ENCODE results near the gene METAP1.
"Not testable (repeated sequence)": the region's sequence is repeated elsewhere in the genome, so short reads cannot be mapped to it uniquely, and the experiment has no call there.

METAP1 gene

DNA sequence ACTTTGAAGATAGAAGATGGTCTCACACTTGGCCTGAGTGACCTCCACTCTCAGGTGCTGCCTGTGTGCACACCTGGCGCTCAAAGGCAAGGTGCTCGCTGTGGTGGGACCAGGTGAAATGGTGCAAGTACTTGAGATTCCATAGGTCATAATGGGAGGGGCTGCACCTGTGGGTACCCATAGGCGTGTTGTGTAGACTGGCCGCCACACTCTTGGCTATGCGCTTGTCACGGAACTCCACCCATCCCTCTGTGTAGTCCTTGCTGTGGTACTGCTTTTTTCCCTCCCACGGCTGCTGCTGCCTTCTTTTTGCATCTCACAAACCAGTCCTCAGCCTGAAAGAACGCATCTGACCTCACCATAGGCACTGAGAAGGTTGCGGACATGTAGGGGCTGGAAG lies 27.0 kb downstream of the METAP1 start:
- no peak for DNase-seq
- H3K4me1 ChIP-seq (ENCODE audit: low read length) = no peaks in the 10 kb centered on the region
- no peaks in the 10 kb centered on the region for H3K9me2 ChIP-seq (replicated peaks; ENCODE audit: insufficient read depth, low read length)
- H3K4me2 ChIP-seq (ENCODE audit: low read depth, low read length) = no peak overlapping the region
- H3K36me3 ChIP-seq (replicated peaks; ENCODE audit: insufficient read depth, low read length) = no peaks in the 10 kb centered on the region
- H3K27ac ChIP-seq (ENCODE audit: low read length) = no peak overlapping the region
- H3K79me2 ChIP-seq (ENCODE audit: low read length) = peaks cover 99% of the 10 kb centered on the region
- H3K9ac ChIP-seq (ENCODE audit: low read length) = no peak overlapping the region
- H4K20me1 ChIP-seq (ENCODE audit: insufficient read depth, low read length) = no peaks in the 10 kb centered on the region
- H3K9me3 ChIP-seq (replicated peaks; ENCODE audit: insufficient read depth, low read length) = no peaks in the 10 kb centered on the region
- H3K27me3 ChIP-seq (replicated peaks; ENCODE audit: insufficient read depth, low read length) = no peaks in the 10 kb centered on the region
- H2AFZ ChIP-seq (ENCODE audit: low read length) = no peak overlapping the region
- H3F3A ChIP-seq (ENCODE audit: insufficient read depth, low read length) = no peaks in the 10 kb centered on the region
- no peak overlapping the region for H3K4me3 ChIP-seq (ENCODE audit: low read length)
- no peak for TF ChIP-seq EZH2 (optimal IDR thresholded peaks at IDR 0.05; ENCODE audit: low read depth, low read length)
- TF ChIP-seq EZH2phosphoT487 (IDR thresholded peaks at IDR 0.05; ENCODE audit: low read length) = no peak
- TF ChIP-seq, protein P1, sequence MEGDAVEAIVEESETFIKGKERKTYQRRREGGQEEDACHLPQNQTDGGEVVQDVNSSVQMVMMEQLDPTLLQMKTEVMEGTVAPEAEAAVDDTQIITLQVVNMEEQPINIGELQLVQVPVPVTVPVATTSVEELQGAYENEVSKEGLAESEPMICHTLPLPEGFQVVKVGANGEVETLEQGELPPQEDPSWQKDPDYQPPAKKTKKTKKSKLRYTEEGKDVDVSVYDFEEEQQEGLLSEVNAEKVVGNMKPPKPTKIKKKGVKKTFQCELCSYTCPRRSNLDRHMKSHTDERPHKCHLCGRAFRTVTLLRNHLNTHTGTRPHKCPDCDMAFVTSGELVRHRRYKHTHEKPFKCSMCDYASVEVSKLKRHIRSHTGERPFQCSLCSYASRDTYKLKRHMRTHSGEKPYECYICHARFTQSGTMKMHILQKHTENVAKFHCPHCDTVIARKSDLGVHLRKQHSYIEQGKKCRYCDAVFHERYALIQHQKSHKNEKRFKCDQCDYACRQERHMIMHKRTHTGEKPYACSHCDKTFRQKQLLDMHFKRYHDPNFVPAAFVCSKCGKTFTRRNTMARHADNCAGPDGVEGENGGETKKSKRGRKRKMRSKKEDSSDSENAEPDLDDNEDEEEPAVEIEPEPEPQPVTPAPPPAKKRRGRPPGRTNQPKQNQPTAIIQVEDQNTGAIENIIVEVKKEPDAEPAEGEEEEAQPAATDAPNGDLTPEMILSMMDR (IDR thresholded peaks at IDR 0.05; ENCODE audit: low read length) = no peak

DNA sequence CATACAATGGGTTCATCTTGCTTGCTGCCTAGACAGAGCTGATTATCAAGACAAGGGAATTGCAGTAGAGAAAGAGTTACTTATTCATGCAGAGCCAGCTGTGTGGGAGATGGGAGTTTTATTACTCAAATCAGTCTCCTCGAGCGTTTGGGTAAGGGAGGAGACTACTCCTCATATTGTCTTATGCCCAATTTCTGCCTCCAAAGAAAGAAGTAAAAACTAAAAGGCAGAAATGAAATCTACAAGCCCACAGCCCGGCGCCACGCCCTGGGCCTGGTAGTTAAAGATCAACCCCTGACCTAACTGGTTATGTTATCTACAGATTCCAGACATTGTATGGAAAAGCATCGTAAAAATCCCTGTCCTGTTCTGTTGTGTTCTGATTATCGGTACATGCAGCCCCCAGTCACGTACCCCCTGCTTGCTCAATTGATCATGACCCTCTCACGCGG lies 28.3 kb downstream of the METAP1 start:
- not testable (repeated sequence) for H3K27me3 ChIP-seq (replicated peaks; ENCODE audit: insufficient read depth, low read length); DNase-seq; H3K36me3 ChIP-seq (replicated peaks; ENCODE audit: insufficient read depth, low read length); H4K20me1 ChIP-seq (ENCODE audit: insufficient read depth, low read length); H3K4me3 ChIP-seq (ENCODE audit: low read length); H3K9me2 ChIP-seq (replicated peaks; ENCODE audit: insufficient read depth, low read length); H2AFZ ChIP-seq (ENCODE audit: low read length); H3K27ac ChIP-seq (ENCODE audit: low read length); H3F3A ChIP-seq (ENCODE audit: insufficient read depth, low read length); H3K9ac ChIP-seq (ENCODE audit: low read length); H3K9me3 ChIP-seq (replicated peaks; ENCODE audit: insufficient read depth, low read length); H3K4me2 ChIP-seq (ENCODE audit: low read depth, low read length); H3K4me1 ChIP-seq (ENCODE audit: low read length)
- peaks cover 97% of the 10 kb centered on the region for H3K79me2 ChIP-seq (ENCODE audit: low read length)

DNA sequence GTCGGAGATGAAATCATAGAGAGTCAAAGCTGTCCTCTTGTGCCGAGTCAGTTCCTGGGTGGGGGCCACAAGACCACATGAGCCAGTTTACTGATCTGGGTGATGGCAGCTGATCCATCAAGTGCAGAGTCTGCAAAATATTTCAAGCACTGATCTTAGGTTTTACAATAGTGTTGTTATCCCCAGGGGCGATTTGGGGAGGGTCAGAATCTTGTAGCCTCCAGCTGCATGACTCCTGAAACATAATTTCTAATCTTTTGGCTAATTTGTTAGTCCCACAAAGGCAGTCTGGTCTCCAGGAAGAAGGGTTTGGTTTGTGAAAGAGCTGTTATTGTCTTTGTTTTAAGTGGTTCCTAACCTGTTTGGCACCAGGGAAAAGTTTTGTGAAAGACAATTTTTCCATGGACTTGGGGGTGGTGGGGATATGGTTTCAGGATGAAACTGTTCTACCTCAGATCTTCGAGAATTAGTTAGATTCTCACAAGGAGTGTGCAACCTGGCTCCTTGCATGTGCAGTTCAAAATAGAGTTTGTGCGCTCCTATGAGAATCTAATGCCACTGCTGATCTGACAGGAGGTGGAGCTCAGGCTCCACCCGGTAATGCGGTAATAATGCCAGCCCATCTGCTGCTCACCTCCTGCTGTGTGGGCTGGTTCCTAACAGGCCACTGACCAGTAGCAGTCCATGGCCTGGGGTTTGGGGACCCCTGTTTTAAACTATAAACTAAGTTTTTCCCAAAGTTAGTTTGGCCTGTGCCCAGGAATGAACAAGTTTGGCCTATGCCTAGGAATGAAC lies 29.2 kb downstream of the METAP1 start:
- H2AFZ ChIP-seq (ENCODE audit: low read length) = no peak overlapping the region
- H3K36me3 ChIP-seq (replicated peaks; ENCODE audit: insufficient read depth, low read length) = no peaks in the 10 kb centered on the region
- H4K20me1 ChIP-seq (ENCODE audit: insufficient read depth, low read length) = no peaks in the 10 kb centered on the region
- H3K9me2 ChIP-seq (replicated peaks; ENCODE audit: insufficient read depth, low read length) = no peaks in the 10 kb centered on the region
- no peak for DNase-seq
- no peaks in the 10 kb centered on the region for H3K27me3 ChIP-seq (replicated peaks; ENCODE audit: insufficient read depth, low read length)
- TF ChIP-seq EZH2 (optimal IDR thresholded peaks at IDR 0.05; ENCODE audit: low read depth, low read length) (no peak), EZH2phosphoT487 (IDR thresholded peaks at IDR 0.05; ENCODE audit: low read length) (no peak)
- TF ChIP-seq, protein P1 (IDR thresholded peaks at IDR 0.05; ENCODE audit: low read length) = no peak
- no peak overlapping the region for H3K27ac ChIP-seq (ENCODE audit: low read length)
- H3F3A ChIP-seq (ENCODE audit: insufficient read depth, low read length) = no peaks in the 10 kb centered on the region
- no peak overlapping the region for H3K4me2 ChIP-seq (ENCODE audit: low read depth, low read length)
- H3K4me1 ChIP-seq (ENCODE audit: low read length) = no peaks in the 10 kb centered on the region
- peaks cover 95% of the 10 kb centered on the region for H3K79me2 ChIP-seq (ENCODE audit: low read length)
- no peaks in the 10 kb centered on the region for H3K9me3 ChIP-seq (replicated peaks; ENCODE audit: insufficient read depth, low read length)
- no peak overlapping the region for H3K9ac ChIP-seq (ENCODE audit: low read length)
- no peak overlapping the region for H3K4me3 ChIP-seq (ENCODE audit: low read length)

DNA sequence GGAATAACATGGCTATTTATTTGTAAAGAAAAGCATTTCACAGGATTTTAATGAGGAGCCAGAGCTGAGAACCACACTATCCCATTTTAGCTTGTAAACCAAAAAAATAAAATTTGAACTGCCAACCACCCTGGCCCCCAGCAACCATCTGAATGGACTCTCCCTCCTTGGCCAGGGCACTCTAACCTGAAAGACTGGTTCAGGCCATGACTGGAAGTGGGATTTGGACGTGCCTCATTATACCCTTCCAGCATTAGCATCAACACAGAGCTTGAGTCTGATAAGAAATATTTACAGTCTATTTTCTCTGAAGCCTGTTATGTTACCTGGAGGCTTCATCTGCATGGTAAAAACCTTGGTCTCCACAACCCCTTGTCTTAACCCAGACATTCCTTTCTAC lies 30.0 kb downstream of the METAP1 start:
- Histone ChIP-seq H3K9ac (ENCODE audit: low read length) (no peak overlapping the region), H4K20me1 (ENCODE audit: insufficient read depth, low read length) (no peaks in the 10 kb centered on the region), H3K9me2 (replicated peaks; ENCODE audit: insufficient read depth, low read length) (no peaks in the 10 kb centered on the region), H3K4me1 (ENCODE audit: low read length) (no peaks in the 10 kb centered on the region), H3K79me2 (ENCODE audit: low read length) (peaks cover 92% of the 10 kb centered on the region), H3K36me3 (replicated peaks; ENCODE audit: insufficient read depth, low read length) (no peaks in the 10 kb centered on the region), H3K4me3 (ENCODE audit: low read length) (no peak overlapping the region), H3K4me2 (ENCODE audit: low read depth, low read length) (no peak overlapping the region), H2AFZ (ENCODE audit: low read length) (no peak overlapping the region), H3K27me3 (replicated peaks; ENCODE audit: insufficient read depth, low read length) (no peaks in the 10 kb centered on the region), H3K9me3 (replicated peaks; ENCODE audit: insufficient read depth, low read length) (no peaks in the 10 kb centered on the region), H3F3A (ENCODE audit: insufficient read depth, low read length) (no peaks in the 10 kb centered on the region), H3K27ac (ENCODE audit: low read length) (no peak overlapping the region)
- TF ChIP-seq EZH2 (optimal IDR thresholded peaks at IDR 0.05; ENCODE audit: low read depth, low read length) = no peak
- TF ChIP-seq, protein P1 (IDR thresholded peaks at IDR 0.05; ENCODE audit: low read length) = no peak
- TF ChIP-seq EZH2phosphoT487 (IDR thresholded peaks at IDR 0.05; ENCODE audit: low read length) = no peak
- no peak for DNase-seq
